ELR (cell line): ENCODE results near the gene RAB6A.

Experiments used
- DNase-seq: peaks from one replicate; pipeline ENCODE4 v3.0.0-alpha.2; 2015; ENCODE audit warnings: low read depth

The RAB6A gene

DNA sequence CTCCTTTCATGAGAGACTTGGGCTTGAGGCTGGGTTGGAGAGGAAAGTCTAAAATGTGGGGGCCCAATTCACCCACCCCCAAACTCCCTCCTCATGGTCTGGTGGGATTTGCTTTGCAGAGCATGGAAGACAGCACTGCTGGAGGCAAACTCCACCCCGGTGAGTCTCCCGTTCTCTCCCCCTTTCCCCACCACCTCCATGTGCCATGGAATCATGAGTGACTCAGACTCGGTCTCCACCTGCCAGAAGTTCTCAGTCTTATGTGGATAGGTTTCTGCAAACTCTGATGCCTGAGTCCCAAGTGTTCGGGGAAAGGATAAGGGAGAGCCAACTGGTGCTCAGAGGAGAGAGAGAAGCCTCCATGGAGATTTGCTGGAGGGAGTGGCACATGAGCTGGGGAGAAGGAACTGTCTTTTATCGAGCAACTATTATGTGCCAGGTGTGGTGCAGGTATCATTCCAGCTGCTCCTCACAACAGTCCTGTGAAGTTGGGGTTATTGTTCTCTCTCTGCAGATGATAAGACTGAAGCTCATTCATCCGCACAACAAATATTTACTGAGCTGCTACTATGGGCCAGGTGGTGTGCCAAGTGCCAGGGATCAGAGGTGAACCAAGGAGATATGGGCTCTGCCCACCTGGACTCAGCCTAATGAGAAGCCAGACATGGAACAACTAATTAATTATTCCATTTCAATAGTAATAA lies 107.9 kb downstream of the RAB6A start:
- DNase-seq: no peak

DNA sequence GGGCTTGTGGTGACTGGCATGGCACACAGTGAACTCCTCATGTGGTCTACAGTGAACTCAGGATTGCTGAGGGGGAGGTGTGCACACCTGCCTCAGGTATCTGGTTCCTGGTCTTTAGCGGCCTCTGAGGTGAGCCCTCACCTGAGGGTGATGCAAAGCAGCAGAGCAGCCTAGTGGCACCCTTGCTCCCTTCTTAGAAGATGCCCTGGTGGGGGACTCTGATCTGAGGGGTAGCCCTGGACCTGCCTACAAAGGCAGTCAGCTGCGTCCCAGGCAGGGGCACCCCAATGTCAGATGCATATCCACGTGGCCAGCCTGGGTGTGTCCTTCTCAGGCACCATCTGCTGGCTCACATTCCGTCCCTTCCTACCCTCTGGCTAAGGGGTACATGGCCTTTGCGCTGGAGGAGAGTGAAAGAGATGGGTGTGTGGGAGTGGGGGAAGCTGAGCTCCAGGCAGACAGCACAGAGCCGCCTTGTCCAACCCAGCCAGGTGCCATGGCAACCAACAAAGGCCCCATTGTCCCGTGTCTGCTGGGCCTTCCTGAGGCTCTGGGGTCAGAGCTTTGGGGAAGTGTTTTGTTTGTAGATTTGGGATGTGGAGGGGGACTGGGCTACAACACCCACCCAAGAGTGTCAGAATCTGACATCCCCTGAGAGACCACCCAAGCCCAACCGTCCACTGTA lies 108.7 kb downstream of the RAB6A start:
- no peak for DNase-seq

DNA sequence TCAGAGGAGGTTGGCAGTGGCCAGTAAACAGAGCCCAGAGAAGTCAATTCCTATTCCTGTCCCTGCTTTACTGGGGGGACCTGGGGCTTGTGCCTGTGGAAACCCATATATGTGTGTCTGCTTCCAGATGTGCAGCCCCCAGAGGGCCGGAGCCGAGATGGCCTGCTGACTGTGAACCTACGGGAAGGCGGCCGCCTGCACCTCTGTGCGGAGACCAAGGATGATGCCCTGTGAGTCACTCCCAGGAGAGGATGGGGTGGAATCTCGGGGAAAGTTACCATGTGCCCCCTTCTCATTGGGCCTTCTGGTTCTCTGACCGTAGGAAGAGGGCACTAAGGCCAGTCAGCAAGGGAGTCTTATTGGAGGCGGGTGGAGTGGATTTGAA lies 109.2 kb downstream of the RAB6A start:
- DNase-seq: no peak

DNA sequence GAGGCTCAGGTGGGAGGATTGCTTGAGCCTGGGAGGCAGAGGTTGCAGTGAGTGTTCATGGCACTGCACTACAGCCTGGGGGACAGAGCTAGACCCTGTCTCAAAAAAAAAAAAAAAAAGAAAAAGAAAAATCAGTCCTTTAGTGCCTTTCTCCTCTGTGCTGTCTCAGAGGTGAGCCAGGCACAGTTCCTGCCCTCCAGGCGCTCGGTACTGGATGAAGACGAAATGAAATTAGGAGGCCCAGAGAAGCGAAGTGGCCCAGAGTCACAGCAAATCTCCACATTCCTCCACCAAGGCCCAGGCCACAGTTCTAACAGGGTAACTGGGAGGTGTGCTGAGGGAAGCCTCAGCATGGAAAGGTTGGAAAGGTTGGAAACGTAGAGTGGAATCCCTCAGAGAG lies 109.6 kb downstream of the RAB6A start:
- no peak for DNase-seq

DNA sequence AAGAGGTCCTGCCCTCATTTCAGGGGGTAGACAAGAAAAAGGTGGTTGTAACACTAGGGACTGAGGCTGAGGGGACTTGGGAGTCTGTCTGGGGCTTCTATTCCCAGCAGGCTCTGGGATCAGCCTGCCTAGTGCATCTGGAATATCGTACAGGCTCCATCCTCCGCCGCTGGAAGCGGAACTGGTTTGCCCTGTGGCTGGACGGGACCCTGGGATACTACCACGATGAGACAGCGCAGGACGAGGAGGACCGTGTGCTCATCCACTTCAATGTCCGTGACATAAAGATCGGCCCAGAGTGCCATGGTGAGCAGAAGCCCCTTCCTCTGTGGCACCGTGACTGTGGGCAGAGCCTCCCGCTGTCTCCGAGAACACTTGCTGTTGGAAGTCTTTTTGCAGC lies 110.5 kb downstream of the RAB6A start:
- no peak for DNase-seq

DNA sequence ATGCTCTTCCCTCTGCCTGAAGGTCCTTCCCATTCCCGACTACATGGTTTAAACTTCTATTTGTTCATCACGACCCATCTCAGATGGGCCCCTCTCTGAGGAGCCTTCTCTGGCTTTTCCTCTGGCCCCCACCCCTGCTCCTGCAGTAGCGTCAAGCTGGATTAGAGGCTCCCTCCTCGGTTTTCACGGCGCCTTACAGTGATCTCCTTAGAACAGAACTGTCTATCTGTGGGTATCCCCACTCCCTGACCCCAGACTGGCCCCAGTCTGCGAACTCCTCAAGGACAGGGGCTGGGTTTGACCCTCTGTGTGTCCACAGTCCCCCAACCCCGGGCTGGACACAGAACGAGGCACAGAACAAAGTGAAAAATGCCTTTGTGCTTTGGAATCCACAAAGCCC lies 111.7 kb downstream of the RAB6A start:
- DNase-seq: no peak

DNA sequence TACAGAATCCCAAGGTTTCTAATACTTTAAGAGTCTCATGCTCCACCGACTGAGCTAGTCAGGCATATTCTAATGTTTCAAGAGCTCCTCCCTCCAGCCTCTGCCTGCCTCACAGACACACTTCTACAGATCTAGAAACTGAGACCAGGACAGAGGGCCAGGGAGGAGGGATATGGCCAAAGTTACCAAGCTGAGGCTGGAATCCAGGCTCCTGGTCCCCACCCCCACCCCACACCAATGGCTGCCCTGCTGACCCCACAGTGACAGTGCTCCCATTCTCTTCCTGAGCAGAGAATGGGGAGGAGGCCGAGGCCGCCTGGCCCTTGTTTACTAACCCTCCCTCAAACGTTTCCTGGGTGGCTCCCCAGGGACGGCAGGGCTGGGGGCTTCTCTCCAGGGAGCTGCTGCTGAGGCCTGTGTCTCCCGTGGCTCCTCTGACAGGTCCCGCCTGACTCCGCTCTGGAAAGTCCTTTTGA lies 112.3 kb downstream of the RAB6A start:
- DNase-seq: no peak

DNA sequence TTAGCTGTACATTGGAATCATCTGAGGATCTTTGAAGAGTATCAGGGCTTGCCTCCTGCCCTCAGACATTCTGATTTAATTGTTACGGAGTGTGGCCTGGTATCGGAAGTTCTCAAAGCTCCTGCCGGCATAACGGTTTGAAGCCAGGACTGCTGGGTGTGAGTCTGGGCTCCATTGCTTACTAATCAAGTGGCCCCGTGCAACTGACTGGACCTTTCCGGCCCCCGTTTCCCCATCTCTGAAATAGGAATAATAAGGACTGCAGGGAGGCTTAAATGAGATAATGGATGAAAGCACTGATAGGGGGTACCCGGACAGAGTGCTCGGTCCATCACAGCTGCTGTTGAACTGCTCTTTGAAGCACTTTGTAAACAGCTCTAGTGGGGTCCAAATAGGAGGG lies 112.8 kb downstream of the RAB6A start:
- DNase-seq: no peak

DNA sequence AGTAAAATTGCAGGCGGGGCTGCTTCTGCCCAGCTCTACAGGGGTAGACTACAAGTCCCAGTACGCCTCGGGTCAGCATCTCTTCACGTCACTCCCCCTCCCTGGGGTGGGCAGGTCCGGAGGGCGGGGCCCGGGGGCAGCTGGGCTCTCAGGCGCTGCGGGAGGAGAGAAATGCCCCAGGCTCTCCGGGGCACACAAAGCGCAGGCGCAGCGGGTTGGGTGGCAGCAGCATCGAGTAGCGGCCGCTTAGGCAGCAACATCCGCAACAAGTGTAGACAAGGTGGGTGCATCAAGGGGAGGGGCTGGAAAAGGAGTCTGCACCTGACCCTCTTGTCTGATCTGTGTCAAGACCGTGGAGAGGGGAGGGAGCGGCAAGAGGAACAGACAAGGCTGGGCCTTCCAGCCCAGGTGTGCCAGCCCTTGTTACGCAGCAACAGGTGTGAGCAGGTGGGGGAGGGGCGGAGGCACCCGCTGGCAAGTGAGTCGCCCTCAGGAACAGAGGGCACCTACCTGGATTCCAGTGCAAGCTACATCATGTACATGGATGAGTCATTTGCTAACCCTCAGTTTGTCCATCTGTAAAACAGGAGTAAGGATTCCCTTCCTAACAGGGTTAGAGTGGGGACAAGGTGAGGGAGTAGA lies 113.3 kb downstream of the RAB6A start:
- DNase-seq: peak; percentile 83

DNA sequence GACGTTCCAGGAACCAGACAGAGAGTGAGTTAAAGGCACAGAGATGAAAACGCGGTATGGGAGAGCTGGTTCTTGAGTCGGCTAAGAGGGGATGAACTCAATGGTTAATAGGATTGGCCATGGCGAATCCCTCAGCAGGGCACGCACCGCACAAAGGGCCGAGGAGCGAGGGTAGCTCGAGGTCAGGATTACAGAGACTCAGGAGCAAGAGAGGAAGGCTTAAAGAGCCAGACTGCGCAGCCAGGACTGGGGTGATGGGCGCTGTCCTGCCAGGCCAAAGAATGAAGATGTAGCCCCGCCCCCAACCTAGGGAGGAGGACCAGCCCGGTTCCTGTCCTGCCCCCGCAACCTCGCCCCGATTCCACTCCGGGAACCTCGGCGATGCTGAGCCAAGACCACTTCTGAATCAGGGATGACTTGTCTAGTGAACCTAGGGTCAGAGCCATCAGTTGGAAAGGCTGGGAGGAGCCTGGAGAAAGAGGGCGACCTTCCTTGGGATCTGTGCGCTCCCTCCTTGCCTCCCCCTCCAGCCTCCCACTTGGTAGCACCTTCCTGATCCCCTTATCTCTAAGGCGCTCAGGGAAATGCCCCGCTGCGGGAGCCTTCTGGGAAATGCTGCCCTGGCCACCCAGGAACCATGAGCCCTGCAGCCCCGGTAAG lies 114.8 kb downstream of the RAB6A start, which contains the start of gene PLEKHB1:
TSS of gene PLEKHB1 (plus strand) at position 610 of the 660 bp plus-strand sequence. CDS start at position 638, 28 bp downstream.
- peak; percentile 26 for DNase-seq

DNA sequence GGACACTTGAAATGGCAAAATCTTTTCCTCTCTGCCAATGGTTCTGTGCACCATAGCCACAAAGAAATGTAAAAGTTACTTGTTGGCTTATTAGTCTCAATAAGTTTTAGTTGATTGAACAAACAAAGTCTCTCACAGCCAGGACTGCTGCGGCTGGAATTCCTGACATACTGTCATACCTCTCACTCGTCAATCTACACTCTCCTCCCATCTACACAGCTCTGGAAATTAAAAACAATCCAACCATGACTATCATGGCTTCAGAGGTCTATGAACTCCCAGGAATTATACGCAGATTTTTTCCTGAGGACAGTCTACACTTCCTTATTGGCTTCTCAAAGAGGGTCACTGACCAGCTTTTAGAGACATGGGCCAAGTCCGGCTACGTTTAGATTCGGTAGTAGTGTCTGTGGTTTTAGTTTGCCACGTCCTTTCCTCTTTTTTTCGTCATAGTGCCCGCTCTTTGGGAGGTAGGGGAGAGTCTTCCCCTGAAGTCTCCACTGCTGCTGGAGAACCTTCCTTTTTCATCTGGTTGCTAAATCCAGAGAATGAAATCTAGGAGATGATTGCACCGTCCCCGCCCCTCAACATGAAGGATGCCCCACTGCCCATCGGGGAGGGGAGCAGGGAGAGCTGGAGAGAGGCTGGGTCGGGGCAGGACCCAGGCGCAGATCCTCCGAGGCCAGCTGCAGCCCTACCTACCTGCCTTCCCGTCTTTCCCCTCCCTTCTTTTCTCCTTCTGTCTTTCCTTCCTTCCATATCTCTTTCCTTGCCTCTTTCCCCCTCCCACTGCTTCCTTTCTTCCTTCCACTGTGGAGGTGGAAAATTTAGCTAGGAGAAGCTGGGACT lies 115.5 kb downstream of the RAB6A start:
- no peak for DNase-seq

DNA sequence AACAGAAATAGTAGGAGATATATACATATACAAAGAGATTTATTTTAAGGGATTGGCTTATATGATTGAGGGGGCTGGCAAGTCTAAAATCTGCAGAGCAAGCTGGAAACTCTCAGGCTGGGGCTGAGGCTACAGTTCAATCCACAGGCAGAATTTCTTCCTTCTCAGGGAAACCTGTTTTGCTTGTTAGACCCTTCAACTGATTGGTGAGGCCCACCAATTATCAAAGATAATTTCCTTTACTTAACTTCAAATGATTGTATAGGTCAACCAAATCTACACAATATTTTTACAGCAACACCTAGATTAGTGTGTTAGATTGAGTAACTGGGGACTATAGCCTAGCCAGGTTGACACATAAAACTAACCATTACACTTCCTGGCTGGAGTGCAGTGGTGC lies 119.2 kb downstream of the RAB6A start:
- DNase-seq: no peak

DNA sequence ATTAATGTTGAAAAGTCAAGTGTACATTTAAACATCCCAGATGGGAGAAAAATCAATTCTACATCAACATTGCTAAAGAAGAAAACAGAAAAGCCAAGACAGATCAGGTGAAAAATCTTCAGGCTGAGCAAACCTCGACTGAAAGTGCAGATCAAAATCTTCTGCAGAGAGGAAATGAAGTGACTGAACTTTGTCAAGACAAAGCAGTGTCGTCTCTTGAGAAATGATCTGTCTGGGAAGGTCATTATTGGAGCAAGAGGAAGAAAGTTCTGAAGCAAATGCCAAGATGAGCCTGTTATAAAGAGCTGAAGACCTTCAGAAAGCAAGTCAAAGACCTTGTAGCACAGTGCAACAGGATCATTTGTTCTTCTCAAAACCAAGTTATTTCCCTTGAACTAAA lies 120.3 kb downstream of the RAB6A start:
- no peak for DNase-seq

DNA sequence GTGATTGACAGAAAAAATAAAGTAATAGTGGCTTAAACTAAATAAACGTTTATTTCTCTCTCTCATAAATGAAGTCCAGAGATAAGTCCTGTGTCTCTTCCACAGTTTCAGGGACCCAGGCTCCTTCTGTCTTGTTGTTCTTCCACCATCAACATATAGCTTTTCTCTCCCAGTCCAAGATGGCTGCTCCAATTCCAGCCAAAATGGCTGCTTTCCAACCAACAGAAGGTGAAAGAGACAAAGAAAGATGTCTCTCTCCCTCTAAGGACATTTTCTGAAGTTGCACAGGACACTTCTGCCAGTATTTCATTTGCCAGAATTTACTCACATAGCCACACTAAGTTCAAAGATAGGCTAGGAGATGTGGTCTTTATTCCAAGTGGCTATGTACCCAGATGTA lies 123.9 kb downstream of the RAB6A start:
- DNase-seq: no peak

DNA sequence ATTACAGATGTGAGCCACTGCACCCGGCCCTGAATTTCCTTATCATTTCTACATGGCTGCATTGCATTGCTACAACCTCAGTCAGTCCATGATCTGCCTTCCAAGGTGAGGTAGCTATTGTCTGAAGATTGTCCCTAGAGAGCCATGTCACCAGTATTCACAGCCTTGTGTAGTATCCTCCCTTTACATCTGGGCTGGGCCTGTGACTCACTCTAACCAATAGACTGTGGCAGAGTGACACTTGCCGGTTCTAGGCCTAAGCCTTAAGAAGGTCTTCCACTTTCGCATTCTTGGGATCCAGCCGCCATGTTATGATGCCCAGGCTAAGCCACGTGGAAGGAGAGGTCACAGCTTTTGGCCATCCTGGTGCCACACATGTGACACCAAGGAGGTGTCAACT lies 124.6 kb downstream of the RAB6A start:
- DNase-seq: no peak

DNA sequence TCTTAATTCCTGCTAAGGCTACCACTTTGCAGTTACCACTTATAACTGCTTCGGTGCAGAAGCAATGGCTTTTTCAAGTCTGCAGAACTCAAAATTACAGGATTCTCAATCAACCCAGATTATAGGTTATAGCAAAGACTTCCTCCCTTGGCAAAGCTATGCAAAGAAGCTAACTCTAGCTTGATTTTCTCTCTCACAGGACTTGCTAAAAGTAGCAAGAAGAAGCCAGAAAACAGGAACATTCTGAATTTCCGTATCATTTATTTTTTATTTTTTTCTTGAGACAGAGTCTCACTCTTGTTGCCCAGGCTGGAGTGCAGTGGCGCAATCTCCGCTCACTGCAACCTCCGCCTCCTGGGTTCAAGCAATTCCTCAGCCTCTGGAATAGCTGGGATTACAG lies 125.2 kb downstream of the RAB6A start:
- DNase-seq: no peak

DNA sequence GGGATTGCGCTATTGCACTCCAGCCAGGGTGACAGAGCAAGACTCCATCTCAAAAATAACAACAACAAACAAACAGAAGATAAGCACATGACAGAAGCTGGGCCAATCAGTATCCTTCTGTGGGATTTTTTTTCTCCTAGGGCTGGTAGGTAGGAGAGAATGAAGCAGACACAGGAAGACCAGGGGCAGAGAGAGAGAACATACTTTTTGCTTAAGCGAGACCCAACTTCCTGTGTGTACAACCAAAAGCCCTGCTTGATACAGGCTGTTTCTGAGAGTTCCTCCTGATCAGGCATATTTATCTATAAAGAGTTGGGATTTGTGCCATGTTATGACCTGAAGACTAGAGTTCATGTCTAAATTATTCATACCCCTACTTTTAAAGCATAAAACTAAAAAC lies 126.9 kb downstream of the RAB6A start:
- DNase-seq: no peak

DNA sequence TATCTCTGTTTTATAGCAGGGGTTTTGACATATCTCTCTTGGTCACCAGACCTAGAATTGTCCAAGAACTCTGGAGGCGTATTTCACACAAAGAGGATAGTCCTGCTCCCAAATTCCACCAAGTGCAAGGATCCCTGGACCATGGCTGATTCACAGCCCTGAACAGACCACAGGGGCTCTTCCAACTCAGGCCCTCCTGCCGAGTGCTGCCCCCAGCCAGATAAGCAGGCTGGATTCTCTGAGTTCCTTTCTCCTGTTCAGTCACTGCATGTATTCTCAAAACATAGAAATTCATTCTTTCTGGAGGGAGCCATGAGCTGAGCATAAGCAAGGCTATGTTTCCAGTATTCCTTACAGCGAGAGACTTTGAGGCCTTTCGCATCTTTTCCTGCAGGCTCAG lies 127.9 kb downstream of the RAB6A start:
- no peak for DNase-seq

DNA sequence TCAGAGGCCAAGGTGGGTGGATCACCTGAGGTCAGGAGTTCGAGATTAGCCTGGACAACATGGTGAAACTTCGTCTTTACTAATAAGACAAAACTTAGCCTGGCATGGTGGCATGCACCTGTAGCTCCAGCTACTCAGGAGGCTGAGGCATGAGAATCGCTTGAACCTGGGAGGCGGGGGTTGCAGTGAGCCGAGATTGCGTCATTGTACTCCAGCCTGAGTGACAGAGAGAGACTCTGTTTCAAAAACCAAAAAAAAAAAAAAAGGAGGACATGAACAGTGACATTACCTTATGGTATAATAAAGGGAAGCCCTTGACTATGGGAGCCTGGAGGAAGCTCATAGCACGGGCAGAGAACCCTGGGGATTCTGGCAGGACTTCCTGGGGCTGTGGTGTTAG lies 131.0 kb downstream of the RAB6A start:
- DNase-seq: no peak

DNA sequence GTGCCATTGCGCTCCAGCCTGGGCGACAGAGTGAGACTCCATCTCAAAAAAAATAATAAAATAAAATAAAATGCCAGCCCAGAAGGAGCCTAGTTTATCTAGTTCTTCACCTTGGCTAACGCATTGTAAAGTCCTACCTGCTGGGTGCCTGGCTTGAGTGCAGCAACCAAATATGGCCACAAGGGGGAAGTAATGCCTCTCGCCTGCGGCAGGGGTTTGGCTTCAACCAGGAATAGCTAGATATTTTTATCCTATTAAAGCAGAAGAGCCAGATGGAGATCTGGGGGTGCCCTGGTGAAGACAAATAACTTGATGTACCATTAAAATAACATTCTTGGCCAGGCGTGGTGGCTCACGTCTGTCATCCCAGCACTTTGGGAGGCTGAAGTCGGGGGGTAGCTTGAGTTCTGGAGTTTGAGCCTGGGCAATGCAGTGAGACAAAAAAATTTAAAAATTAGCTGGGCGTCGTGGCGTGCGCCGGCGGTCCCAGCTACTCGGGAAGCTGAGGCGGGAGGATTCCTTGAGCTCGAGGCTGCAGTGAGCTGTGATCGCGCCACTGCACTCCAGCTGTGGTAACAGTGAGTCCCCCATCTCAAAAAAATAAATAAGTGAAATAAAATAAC lies 135.1 kb downstream of the RAB6A start:
- DNase-seq: peak; percentile 76
